K562 (cell line): Measurements from ENCODE around the gene DBP. TPM values are rescaled to one million over a fixed set of nuclear protein-coding genes. Genes with fewer than 3 reads are reported as not detected.
A peak's percentile ranks its signal among the peaks of the same experiment; 100 is the strongest.

Source experiments
- ARHGAP35 ChIP-seq: fragments of 450-650 bp; IDR thresholded peaks from 2 replicates; pipeline ENCODE4 v1.6.1; 2018; ENCODE audit not compliant: partially characterized antibody
- CGGBP1 ChIP-seq: fragments of 250-450 bp; sonication (Bioruptor Pico); IDR thresholded peaks from 2 replicates; pipeline ENCODE4 v1.9.0; 2021; ENCODE audit warnings: mild to moderate bottlenecking
- DEAF1 ChIP-seq: fragments of 450-650 bp; formaldehyde crosslinking; IDR thresholded peaks from 2 replicates; pipeline ENCODE4 v1.4.0; 2020; ENCODE audit warnings: mild to moderate bottlenecking, moderate library complexity
- DNMT1 ChIP-seq: fragments of 450-650 bp; IDR thresholded peaks from 2 replicates; pipeline ENCODE4 v1.6.1; 2016; ENCODE audit warnings: antibody characterized with exemption, mild to moderate bottlenecking
- E2F1 ChIP-seq: sonication (generic); formaldehyde crosslinking; IDR thresholded peaks from 2 replicates; pipeline ENCODE4 v1.8.1; 2023; ENCODE audit warnings: mild to moderate bottlenecking, missing genetic modification reagents, moderate library complexity
- ELF2 ChIP-seq: fragments of 250-450 bp; sonication (Bioruptor Pico); IDR thresholded peaks from 2 replicates; pipeline ENCODE4 v1.5.0; 2021; ENCODE audit warnings: mild to moderate bottlenecking
- ETV5 ChIP-seq: sonication (generic); formaldehyde crosslinking; IDR thresholded peaks from 2 replicates; pipeline ENCODE4 v1.4.0; 2020; ENCODE audit warnings: low read depth, mild to moderate bottlenecking, missing genetic modification reagents
- GABPA ChIP-seq: fragments of 200-800 bp; sonication (Bioruptor generic); conservative IDR thresholded peaks from 2 replicates; pipeline ENCODE4 v1.6.1; 2016; ENCODE audit warnings: low read depth, missing genetic modification characterization, missing compliant biosample characterization
- HES1 ChIP-seq: fragments of 450-650 bp; IDR thresholded peaks from 2 replicates; pipeline ENCODE4 v1.6.1; 2016; ENCODE audit warnings: low read depth, mild to moderate bottlenecking, moderate library complexity
- HEY1 ChIP-seq: fragments of 250-450 bp; sonication (Bioruptor Pico); IDR thresholded peaks from 2 replicates; pipeline ENCODE4 v1.5.0; 2020; ENCODE audit warnings: mild to moderate bottlenecking, moderate library complexity, borderline replicate concordance
- HMGN3 ChIP-seq: IDR thresholded peaks from 2 replicates; pipeline ENCODE4 v1.6.1; 2011; ENCODE audit warnings: borderline replicate concordance, low read depth, mild to moderate bottlenecking, mixed read lengths, low read length; ENCODE audit not compliant: insufficient read length; ENCODE audit errors: extremely low read depth
- MTA3 ChIP-seq: fragments of 450-650 bp; formaldehyde crosslinking; IDR thresholded peaks from 2 replicates; pipeline ENCODE4 v1.6.1; 2017; ENCODE audit warnings: mild to moderate bottlenecking, borderline replicate concordance
- NCOA4 ChIP-seq: fragments of 450-650 bp; IDR thresholded peaks from 2 replicates; pipeline ENCODE4 v1.6.1; 2018; ENCODE audit warnings: mild to moderate bottlenecking; ENCODE audit not compliant: partially characterized antibody
- NFATC3 ChIP-seq: fragments of 450-650 bp; IDR thresholded peaks from 2 replicates; pipeline ENCODE4 v1.6.1; 2017; ENCODE audit warnings: mild to moderate bottlenecking
- PREB ChIP-seq: sonication (generic); formaldehyde crosslinking; IDR thresholded peaks from 2 replicates; pipeline ENCODE4 v1.8.1; 2023; ENCODE audit warnings: mild to moderate bottlenecking, missing genetic modification reagents
- SLC30A9 ChIP-seq: fragments of 250-450 bp; sonication (Bioruptor Pico); IDR thresholded peaks from 2 replicates; pipeline ENCODE4 v1.8.0; 2022; ENCODE audit warnings: mild to moderate bottlenecking, moderate library complexity
- SMARCB1 ChIP-seq: IDR thresholded peaks from 2 replicates; pipeline ENCODE4 v1.6.1; 2011; ENCODE audit warnings: improper control_type of control experiment, low read depth; ENCODE audit not compliant: insufficient read length
- SNAPC5 ChIP-seq: fragments of 250-450 bp; sonication (Bioruptor Pico); IDR thresholded peaks from 2 replicates; pipeline ENCODE4 v1.8.0; 2021; ENCODE audit warnings: moderate library complexity, mild to moderate bottlenecking, inconsistent platforms
- SP1 ChIP-seq: sonication (generic); formaldehyde crosslinking; IDR thresholded peaks from 2 replicates; pipeline ENCODE4 v1.8.1; 2022; ENCODE audit warnings: mild to moderate bottlenecking, missing genetic modification reagents
- TEAD2 ChIP-seq: fragments of 450-650 bp; IDR thresholded peaks from 2 replicates; pipeline ENCODE4 v1.6.1; 2016; ENCODE audit warnings: missing genetic modification characterization, control low read depth, missing compliant biosample characterization
- ZC3H11A ChIP-seq: IDR thresholded peaks from 2 replicates; pipeline ENCODE4 v1.6.1; 2012; ENCODE audit warnings: low read depth, low read length, improper control_type of control experiment
- ZFP36 ChIP-seq: fragments of 150-350 bp; IDR thresholded peaks from 2 replicates; pipeline ENCODE4 v1.6.1; 2018; ENCODE audit warnings: low read length, low read depth; ENCODE audit not compliant: partially characterized antibody
- ZNF311 ChIP-seq: fragments of 250-450 bp; sonication (Bioruptor Pico); IDR thresholded peaks from 2 replicates; pipeline ENCODE4 v1.4.0; 2020; ENCODE audit warnings: mild to moderate bottlenecking, moderate library complexity
- ZSCAN29 ChIP-seq: fragments of 450-650 bp; IDR thresholded peaks from 2 replicates; pipeline ENCODE4 v1.6.1; 2017
- polyA plus RNA-seq, 8 experiments: library from polyadenylated mRNA; depleted of rRNA in 4 of 8; stranded (reverse) in 5 of 8; unstranded in 3 of 8; fragments of >200 nt; fragmentation: Nextera tagmentation in 2 of 8; fragmentation: Illumina TruSeq in 1 of 8; extraction: Ambion mirVana in 2 of 8; extraction: Trizol in 1 of 8; gene quantifications; 2 replicates each; pipeline versions ENCODE4 v1.2.1 to v1.2.3, GENCODE V29; 2011 to 2014; ENCODE audit warnings: inconsistent platforms in 1 of 8, missing spikeins in 1 of 8
- total RNA-seq, 7 experiments: library from RNA; depleted of rRNA in 6 of 7; stranded (reverse); fragments of >200 nt in 6 of 7; fragmentation: Illumina TruSeq in 2 of 7; extraction: Trizol in 2 of 7; gene quantifications; 2 replicates each; pipeline versions ENCODE4 v1.2.1 to v1.2.3, GENCODE V29; 2011 to 2021; ENCODE audit warnings: low replicate concordance in 1 of 7

Gene DBP
- total and polyA plus RNA-seq, 9 of the 15 experiments (the other 6 are each of a cell fraction or from before 2014, with no cell fraction given), result 0.25 to 5.5 (median 1.8) TPM

- TF ChIP-seq E2F1 (CRISPR knock-in tag) (no peak), MTA3 (peak; percentile 38; the same call in 1 of the 2 replicates), GABPA (tag) (peak; percentile 37; the same call in 1 of the 2 replicates), SP1 (CRISPR knock-in tag) (no peak; the same call in 1 of the 2 replicates), SLC30A9 (CRISPR knock-in tag) (no peak), NFATC3 (no peak), SNAPC5 (no peak), ZFP36 (peak; percentile 52), ZSCAN29 (no peak), HEY1 (CRISPR knock-in tag) (no peak), HMGN3 (peak; percentile 98), ARHGAP35 (no peak), NCOA4 (no peak), TEAD2 (peak; percentile 88), ZNF311 (no peak), DNMT1 (no peak), SMARCB1 (no peak), HES1 (no peak), PREB (no peak), ETV5 (CRISPR knock-in tag) (no peak; the same call in 1 of the 2 replicates), DEAF1 (CRISPR knock-in tag) (no peak), CGGBP1 (CRISPR knock-in tag) (0 out of 2 replicates have a peak, but pooled peaks have one; percentile 60), ELF2 (no peak), ZC3H11A (no peak)
Measured at GRCh38 chr19:48634424-48635262, 2.5 kb downstream of the DBP start (continued).
